HEK293 (cell line): ENCODE results near the gene TTC13.

Source experiments
- FEZF1 ChIP-seq: fragments of 450-650 bp; formaldehyde crosslinking; IDR thresholded peaks from 2 replicates; pipeline ENCODE4 v1.5.1; 2016; ENCODE audit warnings: missing biosample characterization, missing genetic modification characterization
- GLI4 ChIP-seq: fragments of 450-650 bp; formaldehyde crosslinking; IDR thresholded peaks from 2 replicates; pipeline ENCODE4 v1.5.1; 2016; ENCODE audit warnings: missing biosample characterization, missing genetic modification characterization
- GLIS1 ChIP-seq: fragments of 450-650 bp; formaldehyde crosslinking; IDR thresholded peaks from 2 replicates; pipeline ENCODE4 v1.5.1; 2016; ENCODE audit warnings: missing biosample characterization, missing genetic modification characterization
- HOXC10 ChIP-seq: sonication (generic); formaldehyde crosslinking; IDR thresholded peaks from 2 replicates; pipeline ENCODE4 v1.8.1; 2023; ENCODE audit warnings: mild to moderate bottlenecking, missing genetic modification reagents
- INSM2 ChIP-seq: fragments of 450-650 bp; formaldehyde crosslinking; IDR thresholded peaks from 2 replicates; pipeline ENCODE4 v1.5.1; 2016; ENCODE audit warnings: missing biosample characterization, missing genetic modification characterization
- KLF7 ChIP-seq: fragments of 450-650 bp; formaldehyde crosslinking; IDR thresholded peaks from 2 replicates; pipeline ENCODE4 v1.5.1; 2016; ENCODE audit warnings: missing biosample characterization, missing genetic modification characterization, borderline replicate concordance
- PRDM1 ChIP-seq: fragments of 450-650 bp; formaldehyde crosslinking; IDR thresholded peaks from 2 replicates; pipeline ENCODE4; 2016; ENCODE audit warnings: missing biosample characterization, missing genetic modification characterization
- SALL2 ChIP-seq: fragments of 450-650 bp; formaldehyde crosslinking; IDR thresholded peaks from 2 replicates; pipeline ENCODE4 v1.5.0; 2017; ENCODE audit warnings: missing biosample characterization, mild to moderate bottlenecking, missing genetic modification characterization, borderline replicate concordance
- SETDB1 ChIP-seq: IDR thresholded peaks from one replicate; pipeline ENCODE4 v1.6.1; 2017; ENCODE audit warnings: mild to moderate bottlenecking, low read length, moderate library complexity, mixed read lengths; ENCODE audit not compliant: insufficient read length
- WT1 ChIP-seq: fragments of 450-650 bp; formaldehyde crosslinking; IDR thresholded peaks from 2 replicates; pipeline ENCODE4 v1.5.1; 2016; ENCODE audit warnings: missing biosample characterization, missing genetic modification characterization
- ZBTB44 ChIP-seq: fragments of 450-650 bp; IDR thresholded peaks from 2 replicates; pipeline ENCODE4 v1.5.1; 2018; ENCODE audit warnings: missing biosample characterization, mild to moderate bottlenecking, missing genetic modification characterization
- ZBTB49 ChIP-seq: fragments of 450-650 bp; formaldehyde crosslinking; IDR thresholded peaks from 2 replicates; pipeline ENCODE4 v1.5.1; 2016; ENCODE audit warnings: missing biosample characterization, missing genetic modification characterization, low read depth
- ZFP37 ChIP-seq: fragments of 450-650 bp; formaldehyde crosslinking; IDR thresholded peaks from 2 replicates; pipeline ENCODE4 v1.5.1; 2016; ENCODE audit warnings: missing biosample characterization, missing genetic modification characterization
- ZNF146 ChIP-seq: fragments of 450-650 bp; formaldehyde crosslinking; IDR thresholded peaks from 2 replicates; pipeline ENCODE4 v1.5.1; 2016; ENCODE audit warnings: missing biosample characterization, missing genetic modification characterization
- ZNF157 ChIP-seq: fragments of 450-650 bp; formaldehyde crosslinking; IDR thresholded peaks from 2 replicates; pipeline ENCODE4 v1.5.1; 2016; ENCODE audit warnings: missing biosample characterization, missing genetic modification characterization
- ZNF211 ChIP-seq: fragments of 450-650 bp; formaldehyde crosslinking; IDR thresholded peaks from 2 replicates; pipeline ENCODE4 v1.5.1; 2016; ENCODE audit warnings: low read depth, missing biosample characterization, missing genetic modification characterization
- ZNF23 ChIP-seq: fragments of 450-650 bp; formaldehyde crosslinking; IDR thresholded peaks from 2 replicates; pipeline ENCODE4 v1.5.1; 2016; ENCODE audit warnings: missing biosample characterization, missing genetic modification characterization, borderline replicate concordance
- ZNF280C ChIP-seq: fragments of 450-650 bp; formaldehyde crosslinking; IDR thresholded peaks from 2 replicates; pipeline ENCODE4 v1.5.1; 2016; ENCODE audit warnings: missing biosample characterization, missing genetic modification characterization
- ZNF426 ChIP-seq: fragments of 450-650 bp; formaldehyde crosslinking; IDR thresholded peaks from 2 replicates; pipeline ENCODE4 v1.5.1; 2017; ENCODE audit warnings: missing biosample characterization, missing genetic modification characterization, mild to moderate bottlenecking, inconsistent platforms, moderate library complexity
- ZNF510 ChIP-seq: fragments of 450-650 bp; formaldehyde crosslinking; IDR thresholded peaks from 2 replicates; pipeline ENCODE4 v1.5.1; 2018; ENCODE audit warnings: mild to moderate bottlenecking, missing genetic modification characterization, missing biosample characterization; ENCODE audit not compliant: insufficient replicate concordance
- ZNF596 ChIP-seq: fragments of 450-650 bp; IDR thresholded peaks from 2 replicates; pipeline ENCODE4 v1.5.0; 2018; ENCODE audit warnings: missing biosample characterization, mild to moderate bottlenecking, missing genetic modification characterization, moderate library complexity
- ZNF621 ChIP-seq: fragments of 450-650 bp; formaldehyde crosslinking; IDR thresholded peaks from 2 replicates; pipeline ENCODE4 v1.5.1; 2017; ENCODE audit warnings: missing biosample characterization, missing genetic modification characterization
- ZNF624 ChIP-seq: fragments of 450-650 bp; formaldehyde crosslinking; IDR thresholded peaks from 2 replicates; pipeline ENCODE4 v1.5.1; 2017; ENCODE audit warnings: missing biosample characterization, missing genetic modification characterization
- ZNF645 ChIP-seq: fragments of 450-650 bp; formaldehyde crosslinking; IDR thresholded peaks from 2 replicates; pipeline ENCODE4; 2016; ENCODE audit warnings: missing biosample characterization, missing genetic modification characterization
- ZNF654 ChIP-seq: fragments of 450-650 bp; formaldehyde crosslinking; IDR thresholded peaks from 2 replicates; pipeline ENCODE4 v1.5.1; 2016; ENCODE audit warnings: low read depth, missing biosample characterization, missing genetic modification characterization
- ZNF776 ChIP-seq: fragments of 450-650 bp; formaldehyde crosslinking; IDR thresholded peaks from 2 replicates; pipeline ENCODE4 v1.5.0; 2017; ENCODE audit warnings: missing biosample characterization, missing genetic modification characterization, borderline replicate concordance
- ZNF791 ChIP-seq: fragments of 450-650 bp; formaldehyde crosslinking; IDR thresholded peaks from 2 replicates; pipeline ENCODE4 v1.5.1; 2016; ENCODE audit warnings: missing biosample characterization, missing genetic modification characterization
- ZNF843 ChIP-seq: fragments of 450-650 bp; formaldehyde crosslinking; IDR thresholded peaks from 2 replicates; pipeline ENCODE4 v1.5.1; 2016; ENCODE audit warnings: missing biosample characterization, missing genetic modification characterization
- ZSCAN16 ChIP-seq: fragments of 450-650 bp; formaldehyde crosslinking; IDR thresholded peaks from 2 replicates; pipeline ENCODE4 v1.5.1; 2016; ENCODE audit warnings: missing biosample characterization, missing genetic modification characterization
- ZSCAN30 ChIP-seq: fragments of 450-650 bp; IDR thresholded peaks from 2 replicates; pipeline ENCODE4 v1.5.1; 2018; ENCODE audit warnings: missing biosample characterization, mild to moderate bottlenecking, missing genetic modification characterization, moderate library complexity
- ZSCAN4 ChIP-seq: fragments of 450-650 bp; formaldehyde crosslinking; IDR thresholded peaks from 2 replicates; pipeline ENCODE4 v1.5.1; 2017; ENCODE audit warnings: missing biosample characterization, missing genetic modification characterization

TTC13 gene

GRCh38 chr1:230868736-230869385 is 109.8 kb downstream of the TTC13 start (continued):
- no peak for TF ChIP-seq ZSCAN30
- no peak for TF ChIP-seq ZNF426 (tag by site-specific recombination)
- TF ChIP-seq ZNF157 (tag by site-specific recombination) = no peak
- TF ChIP-seq ZNF621 = no peak
- TF ChIP-seq ZNF624 = no peak
- no peak for TF ChIP-seq ZNF645
- TF ChIP-seq ZNF23 (tag by site-specific recombination) = no peak
- 0 out of 2 replicates have a peak, but pooled peaks have one; percentile 30 for TF ChIP-seq ZNF843
- no peak for TF ChIP-seq ZSCAN4
- no peak for TF ChIP-seq GLI4 (tag by site-specific recombination)
- TF ChIP-seq ZNF654 (tag by site-specific recombination) = no peak
- no peak for TF ChIP-seq ZNF776 (tag by site-specific recombination)
- TF ChIP-seq ZFP37 (tag by site-specific recombination) = 0 out of 2 replicates have a peak, but pooled peaks have one; percentile 51
- peak; percentile 93 for TF ChIP-seq PRDM1 (tag by site-specific recombination)
- no peak for TF ChIP-seq INSM2 (tag by site-specific recombination)
- TF ChIP-seq ZBTB49 (tag by site-specific recombination) = no peak
- no peak for TF ChIP-seq ZSCAN16 (tag by site-specific recombination)
- TF ChIP-seq ZNF791 (tag by site-specific recombination) = no peak
- no peak for TF ChIP-seq ZNF211 (tag by site-specific recombination)
- no peak for TF ChIP-seq ZNF280C
- no peak for TF ChIP-seq WT1
- no peak for TF ChIP-seq HOXC10
- no peak for TF ChIP-seq GLIS1 (tag by site-specific recombination)
- no peak for TF ChIP-seq SETDB1
- TF ChIP-seq ZNF510 (tag by site-specific recombination) = no peak
- no peak for TF ChIP-seq KLF7 (tag by site-specific recombination)
- TF ChIP-seq ZNF146 = no peak
- no peak for TF ChIP-seq ZBTB44 (tag by site-specific recombination)
- no peak for TF ChIP-seq ZNF596 (tag by site-specific recombination)
- no peak for TF ChIP-seq SALL2 (tag by site-specific recombination)
- TF ChIP-seq FEZF1 = no peak
